GM19452 (cell line): ENCODE results near the gene TAB2.

ENCODE experiments used
- ATAC-seq: cut with Tn5 transposase; IDR thresholded peaks from one replicate; pipeline ENCODE4 v1.9.1; 2021; ENCODE audit not compliant: unreplicated experiment

TAB2 gene

DNA sequence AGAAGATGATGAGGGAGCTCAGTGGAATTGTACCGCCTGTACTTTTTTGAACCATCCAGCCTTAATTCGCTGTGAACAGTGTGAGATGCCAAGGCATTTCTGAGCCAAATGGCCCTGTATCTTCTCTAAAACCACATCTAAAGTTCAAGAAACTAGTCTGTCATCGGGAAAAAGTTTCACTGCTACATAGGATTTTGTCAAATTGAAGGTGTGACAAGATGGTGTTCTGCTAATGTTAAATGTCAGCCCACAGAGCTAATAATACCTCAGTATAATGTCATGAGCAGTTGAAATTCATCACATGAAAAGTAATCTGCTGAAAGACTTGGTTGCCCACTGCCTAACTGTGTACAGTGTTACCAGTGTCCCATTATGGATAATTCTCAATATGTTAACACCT lies 92.1 kb downstream of the TAB2 start:
- ATAC-seq = no peak

DNA sequence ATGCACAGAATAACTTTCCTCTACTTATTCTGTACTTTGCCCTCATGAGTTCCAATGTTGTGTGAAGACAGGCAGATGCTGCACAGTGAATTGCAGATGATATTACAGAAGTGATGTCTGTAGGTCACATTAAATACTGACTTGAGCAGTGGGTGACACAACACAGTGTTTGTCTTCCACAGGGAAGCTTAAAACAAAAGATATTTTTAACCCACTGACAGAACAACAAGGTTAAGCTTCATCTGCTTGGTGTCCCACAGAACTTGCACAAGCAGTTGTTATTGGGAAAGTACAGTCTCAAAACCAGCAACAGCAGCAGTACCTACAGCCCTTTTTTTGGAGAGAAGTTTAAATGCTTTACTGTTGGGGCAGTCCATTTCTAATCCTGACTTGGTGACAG lies 93.0 kb downstream of the TAB2 start:
- no peak for ATAC-seq

DNA sequence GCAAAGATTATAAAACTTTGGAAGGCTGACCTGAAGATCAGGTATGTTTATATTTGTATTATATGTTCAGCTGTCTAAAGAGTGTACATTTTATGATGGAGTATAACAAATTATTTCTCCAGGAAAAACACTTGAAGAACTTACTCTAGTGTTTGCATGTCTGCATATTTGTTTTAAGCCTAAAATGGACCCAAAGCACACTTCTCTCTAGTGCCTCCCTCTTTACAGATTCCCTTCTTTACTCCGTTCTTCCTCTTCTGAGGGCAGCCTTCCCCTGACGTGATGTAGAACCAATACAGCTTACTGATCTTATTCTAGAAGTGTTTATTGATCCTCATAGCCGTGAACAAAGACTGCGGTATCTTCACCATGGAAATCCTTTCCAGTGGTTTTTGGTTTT lies 96.5 kb downstream of the TAB2 start:
- ATAC-seq = no peak

DNA sequence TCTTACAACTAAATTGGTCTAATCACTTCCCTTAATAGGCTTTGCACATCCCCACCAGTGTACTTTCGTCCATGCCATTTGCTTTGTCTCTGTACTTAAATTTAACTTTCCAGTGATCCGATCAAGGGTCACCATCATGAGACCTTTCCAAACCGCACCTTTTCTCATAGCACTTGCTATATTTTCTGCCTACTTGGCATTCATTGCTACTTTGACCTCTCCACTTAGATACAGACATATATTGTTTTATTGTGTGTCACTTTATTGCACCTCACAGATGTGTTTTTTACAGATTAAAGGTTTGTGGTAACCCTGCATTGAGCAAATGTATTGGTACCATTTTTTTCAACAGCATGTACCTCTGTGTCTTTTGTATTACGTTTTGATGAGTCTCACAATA lies 97.3 kb downstream of the TAB2 start:
- ATAC-seq = no peak

DNA sequence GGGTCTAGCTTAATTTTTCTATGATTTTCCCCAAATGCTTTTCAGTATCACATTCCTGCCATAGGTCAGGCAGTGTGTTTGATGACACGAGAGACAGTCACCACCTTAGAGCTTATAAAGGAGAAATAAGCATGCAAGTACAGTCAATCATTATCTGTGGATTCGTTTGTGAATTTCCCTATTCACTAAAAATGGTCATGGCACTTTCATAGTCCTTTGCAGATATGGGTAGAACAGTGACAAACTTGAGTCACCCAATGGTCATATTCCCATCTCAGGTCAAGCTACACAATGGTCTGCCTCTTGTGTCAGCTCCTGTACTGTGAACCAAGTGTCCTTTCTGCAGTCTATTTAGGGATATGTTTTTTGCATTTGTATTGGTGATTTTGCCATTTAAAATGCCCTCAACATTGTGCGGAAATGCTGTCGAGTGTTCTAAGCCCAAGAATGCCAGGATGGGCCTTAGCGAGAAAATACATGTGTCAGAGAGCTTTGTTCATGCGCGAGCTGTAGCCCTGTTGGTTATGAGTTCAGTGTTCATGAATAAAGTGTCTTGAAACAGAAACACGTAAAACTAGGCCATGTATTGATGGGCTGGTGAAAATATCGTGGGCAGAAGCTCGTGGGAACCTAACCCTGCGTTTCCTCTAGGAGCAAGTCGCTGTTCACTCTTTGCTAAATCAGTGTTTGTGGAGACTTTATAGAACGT lies 102.3 kb downstream of the TAB2 start:
- ATAC-seq = no peak

DNA sequence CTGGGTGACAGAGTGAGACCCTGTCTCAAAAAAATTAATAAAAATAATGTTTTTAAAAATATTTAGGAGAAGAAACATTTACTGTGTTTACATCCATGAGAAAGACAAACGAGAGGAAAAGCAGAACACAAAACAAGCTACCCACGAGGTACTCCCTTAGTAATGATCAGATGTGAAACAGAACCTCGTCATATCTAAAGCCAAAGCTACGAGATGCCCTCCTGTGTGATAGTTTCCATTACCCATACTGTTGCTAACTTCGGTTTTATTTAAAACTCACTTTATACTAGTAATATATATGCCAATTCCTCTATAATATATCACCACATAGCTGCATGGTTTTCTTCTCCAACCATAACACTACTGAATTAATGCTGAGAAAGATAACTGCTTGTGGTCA lies 103.6 kb downstream of the TAB2 start:
- ATAC-seq = no peak

DNA sequence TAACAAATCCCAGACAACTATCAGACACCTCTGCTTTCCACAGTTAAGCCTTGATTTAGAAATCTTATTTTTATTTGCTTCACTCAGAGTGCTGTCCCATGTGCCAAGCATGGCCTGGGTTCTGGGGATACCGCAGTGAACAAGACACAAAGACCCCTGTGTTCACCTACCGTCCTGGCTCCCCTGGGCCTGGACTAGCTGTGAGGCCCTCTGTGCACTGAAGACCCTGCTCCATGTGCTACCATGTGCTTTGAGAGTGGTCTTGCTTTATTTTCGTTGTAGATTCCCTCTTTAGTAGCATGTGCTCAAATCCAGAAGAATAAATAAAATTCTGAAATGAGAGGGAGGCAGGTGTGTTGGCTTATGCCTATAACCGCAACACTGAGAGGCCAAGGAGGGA lies 105.1 kb downstream of the TAB2 start:
- no peak for ATAC-seq

DNA sequence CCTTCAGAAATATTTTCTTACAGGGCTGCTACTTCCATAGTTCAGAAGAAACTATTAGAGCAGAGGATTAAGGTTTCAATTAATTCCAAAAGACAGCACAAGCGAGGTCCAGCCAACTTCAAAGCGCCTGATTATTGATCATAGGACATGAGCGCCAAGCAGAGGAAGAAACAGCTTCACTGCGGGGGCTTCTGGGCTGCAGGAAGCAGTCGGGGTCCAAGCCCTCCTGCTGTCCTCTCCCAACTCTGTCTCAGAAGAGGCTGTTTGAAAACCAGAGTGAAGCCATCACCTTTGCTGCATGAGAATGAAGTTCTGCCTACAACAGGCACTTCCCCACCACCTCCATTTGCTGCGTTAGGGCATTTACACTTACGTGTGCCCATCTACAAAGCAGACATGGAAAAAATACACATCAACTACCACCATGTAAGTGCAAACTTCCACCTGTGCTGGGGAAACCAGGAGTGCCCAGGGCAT lies 106.5 kb downstream of the TAB2 start:
- no peak for ATAC-seq

DNA sequence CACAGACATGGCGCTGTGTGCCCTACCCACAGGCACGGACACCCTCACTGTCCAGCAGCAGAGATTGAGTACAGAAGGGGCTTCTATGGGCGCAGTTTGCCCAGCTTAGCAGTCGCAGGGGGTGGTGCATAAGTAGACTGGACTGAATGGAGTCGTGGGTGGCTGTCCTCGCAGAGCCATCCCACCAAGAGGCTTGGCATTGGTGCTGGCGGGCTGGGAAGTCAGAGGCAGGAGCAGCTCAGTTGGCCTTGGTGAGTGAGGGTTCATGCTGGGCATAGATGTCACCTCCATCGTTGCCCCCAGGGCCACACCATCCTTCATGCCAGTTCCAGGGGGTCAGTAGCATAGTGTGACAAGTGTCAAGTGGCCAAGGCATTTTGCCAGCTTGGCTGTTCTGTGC lies 107.7 kb downstream of the TAB2 start:
- no peak for ATAC-seq

DNA sequence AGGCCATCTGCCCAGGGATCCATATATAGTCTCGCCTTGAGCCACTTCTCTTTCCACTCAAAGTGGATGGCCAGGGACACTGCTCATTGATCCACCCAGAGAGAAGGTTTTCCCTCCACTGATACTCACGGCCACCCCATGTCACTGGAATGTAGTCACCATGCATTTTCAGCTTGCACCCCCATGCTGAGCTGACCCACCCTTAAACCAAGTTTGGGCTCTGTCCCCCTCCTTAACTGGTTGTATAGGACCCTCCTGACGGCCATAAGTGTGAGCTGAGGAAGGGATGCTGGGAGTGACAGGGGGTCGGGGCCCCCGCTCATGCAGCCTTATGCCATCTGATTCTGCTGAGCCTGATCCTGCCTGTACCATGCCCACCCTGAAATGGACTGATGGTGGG lies 108.2 kb downstream of the TAB2 start:
- ATAC-seq = no peak

DNA sequence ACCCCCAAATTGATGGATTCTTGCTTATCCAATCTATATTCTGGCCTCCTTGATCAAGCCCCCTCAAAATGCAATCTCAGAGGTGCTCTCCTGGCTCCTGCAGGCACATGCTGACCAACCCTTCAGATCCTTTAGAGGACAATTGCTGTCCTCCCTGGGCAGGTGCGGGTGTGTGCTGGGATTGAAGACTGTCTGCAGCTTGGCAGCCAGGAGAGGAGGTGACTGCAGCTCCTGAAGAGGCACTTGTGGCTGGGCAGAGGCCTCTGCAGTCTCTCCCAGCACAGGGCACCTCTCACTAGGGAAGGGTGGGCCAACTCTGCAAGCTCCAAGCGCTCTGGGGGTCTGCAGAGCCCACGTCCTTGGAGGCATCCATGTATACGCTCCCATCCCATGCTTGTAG lies 111.1 kb downstream of the TAB2 start:
- no peak for ATAC-seq

DNA sequence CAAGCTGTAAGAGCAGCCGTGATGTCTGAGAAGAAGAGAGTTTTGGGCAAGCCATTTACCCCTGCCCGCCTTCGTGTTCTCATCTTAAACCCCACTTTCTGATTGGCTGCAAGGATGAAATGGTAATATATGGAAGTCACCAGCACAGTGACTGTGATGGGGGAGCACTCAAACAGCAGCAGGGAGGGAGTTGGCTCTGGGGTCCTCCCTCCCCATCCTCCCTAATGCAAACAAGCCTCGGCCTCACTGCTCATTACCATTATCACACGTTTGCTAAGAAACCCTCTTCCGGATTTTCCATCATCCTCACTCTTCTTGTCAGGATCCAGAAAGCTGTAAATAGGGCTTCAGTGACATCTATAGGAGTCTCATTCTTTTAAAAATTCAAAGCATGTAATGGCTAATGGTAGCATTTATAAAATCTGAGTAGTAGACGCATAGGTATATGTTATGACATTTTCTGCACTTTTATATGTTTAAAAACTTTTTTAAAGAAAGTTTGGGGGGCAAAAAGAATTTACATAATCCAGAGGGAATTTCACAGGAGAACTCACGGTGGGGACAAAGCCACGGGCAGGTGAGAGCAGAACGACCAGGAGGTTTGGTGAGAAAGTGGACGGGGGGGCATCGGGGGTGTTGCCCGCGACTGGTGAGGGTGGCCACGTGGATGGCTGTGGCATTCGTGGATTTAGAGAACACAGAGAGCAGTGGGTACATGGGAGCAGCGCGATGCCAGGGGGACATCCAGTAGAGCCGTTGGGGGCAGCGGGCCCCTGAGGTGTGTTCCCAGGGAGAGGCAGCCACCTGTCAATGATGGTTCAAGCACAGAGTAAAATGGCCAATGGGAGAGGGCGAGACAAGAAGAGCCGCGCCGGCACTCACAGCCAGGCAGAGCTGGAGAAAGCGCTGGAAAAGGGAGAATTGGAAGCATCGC lies 112.2 kb downstream of the TAB2 start:
- ATAC-seq = no peak

DNA sequence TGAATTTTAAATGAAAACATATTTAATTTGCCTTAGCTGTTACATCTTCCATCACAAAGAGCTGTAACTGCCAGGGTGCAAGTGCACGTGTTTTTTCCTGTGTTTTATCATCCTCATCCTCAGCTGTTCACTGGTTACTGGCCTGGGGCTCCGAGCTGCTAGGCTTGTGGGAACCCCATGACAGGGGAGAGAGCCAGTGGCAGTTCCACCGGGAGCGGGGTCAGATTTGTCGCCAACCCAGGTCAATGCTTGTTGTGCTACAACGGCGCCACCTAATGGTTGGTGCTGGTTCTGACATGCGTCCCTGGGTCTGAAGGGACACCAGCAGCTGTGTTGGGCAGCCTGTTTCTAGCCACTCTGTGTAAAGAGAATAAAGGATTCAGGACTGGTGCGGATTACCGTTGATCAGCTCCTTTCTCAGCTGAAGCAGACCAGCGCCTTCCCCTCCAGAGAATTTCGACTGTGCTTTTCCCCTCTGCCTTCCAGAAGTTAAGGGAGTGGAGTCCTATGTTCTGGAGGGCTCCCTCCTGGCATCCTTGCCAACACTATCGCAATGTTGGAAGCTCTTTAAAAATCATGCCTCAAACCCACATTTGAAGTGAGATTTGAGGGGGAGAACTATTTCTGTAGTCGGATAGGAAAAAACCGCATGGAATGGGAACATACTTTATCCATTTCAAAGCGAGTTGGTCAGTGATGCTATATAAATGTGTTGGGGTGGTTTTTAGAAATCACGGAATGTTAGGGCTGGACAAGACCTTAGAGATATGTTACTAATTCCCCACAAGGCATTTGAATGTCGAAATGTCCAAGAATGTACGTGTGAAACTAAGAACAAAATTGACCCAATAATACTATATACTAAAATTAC lies 114.6 kb downstream of the TAB2 start:
- ATAC-seq = no peak

DNA sequence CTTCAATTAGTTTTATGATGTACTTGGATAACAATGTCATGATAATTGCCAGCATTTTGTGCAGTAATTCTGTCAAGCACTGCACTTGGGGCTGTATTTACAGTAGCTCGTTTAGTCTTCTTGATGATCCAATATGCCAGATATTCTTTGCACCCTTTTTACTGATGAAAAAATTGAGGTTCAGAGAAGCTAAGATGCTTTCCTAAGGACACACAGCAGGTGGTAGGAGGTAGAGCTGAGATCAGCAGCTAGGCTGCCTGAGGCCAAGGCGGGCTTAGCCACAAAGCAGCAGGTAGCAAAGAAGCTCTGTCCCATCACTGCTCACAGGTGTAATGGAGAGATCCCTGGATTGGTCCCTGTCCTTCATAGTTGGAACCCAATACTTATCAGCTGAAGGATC lies 115.9 kb downstream of the TAB2 start:
- ATAC-seq = no peak

DNA sequence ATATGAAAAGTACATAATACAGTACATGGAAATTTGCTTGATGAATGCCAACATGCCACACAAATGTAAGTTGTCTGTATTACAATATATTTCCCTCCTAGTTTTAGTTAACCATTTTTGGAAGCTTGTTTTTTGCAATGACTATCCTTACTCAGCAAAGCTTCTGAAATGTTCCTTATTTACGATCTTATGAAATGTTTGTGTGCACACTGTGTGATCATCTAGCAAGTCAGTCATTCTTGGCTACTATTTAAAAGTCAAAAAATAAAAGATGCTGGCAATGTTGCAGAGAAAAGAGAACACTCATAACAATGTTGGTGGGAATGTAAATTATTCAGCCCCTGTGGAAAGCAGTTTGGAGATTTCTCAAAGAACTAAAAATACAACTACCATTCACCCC lies 116.4 kb downstream of the TAB2 start:
- no peak for ATAC-seq

DNA sequence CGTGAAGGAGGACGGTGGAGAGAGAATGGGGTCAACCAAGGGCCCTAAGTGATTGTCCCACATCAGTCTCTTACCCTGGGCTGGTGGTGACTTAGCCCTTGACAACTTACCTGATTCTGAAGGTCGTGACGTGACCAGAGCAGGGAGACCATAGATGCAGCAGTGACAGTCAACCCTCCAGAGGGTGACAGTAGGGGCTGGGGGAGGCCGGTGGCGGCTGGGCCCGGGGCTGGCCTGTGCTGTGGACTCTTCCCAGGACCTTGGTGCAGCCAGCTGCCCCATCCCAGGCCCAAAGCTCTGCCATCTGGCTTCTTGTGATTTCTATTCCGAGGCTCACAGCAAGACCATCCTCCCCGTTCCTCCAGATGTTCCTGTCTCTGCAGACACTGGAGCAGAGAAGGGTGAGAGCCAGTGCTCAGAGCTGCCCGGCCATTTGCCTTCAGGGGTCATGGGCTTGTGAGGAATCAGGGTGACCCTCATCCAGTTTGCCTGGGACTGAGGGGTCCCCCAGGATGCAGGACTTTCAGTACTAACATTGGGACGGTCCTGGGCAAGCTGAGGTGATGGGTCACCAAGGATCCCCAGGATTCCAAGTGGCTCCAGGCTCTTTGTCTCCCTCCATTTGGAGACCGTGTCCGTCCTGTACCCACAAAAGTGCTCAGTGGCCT lies 118.5 kb downstream of the TAB2 start:
- ATAC-seq = no peak

DNA sequence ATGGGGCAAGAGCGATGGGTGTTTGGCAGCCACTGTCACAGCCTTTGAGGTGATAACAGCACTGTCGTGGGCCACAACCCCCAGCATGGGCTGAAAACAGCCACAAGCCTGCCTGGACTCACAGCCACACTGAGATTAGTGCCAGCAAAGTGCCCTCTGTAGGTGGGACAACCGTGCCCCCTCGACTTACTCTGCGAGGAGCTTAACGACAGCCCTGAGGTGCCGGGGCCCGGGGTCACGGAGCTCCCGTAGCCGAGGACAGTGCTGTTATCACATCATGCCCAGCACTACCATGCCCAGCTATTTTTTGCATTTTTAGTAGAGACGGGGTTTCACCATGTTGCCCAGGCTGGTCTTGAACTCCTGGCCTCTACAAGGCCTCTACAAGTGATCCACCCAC lies 119.1 kb downstream of the TAB2 start:
- ATAC-seq = no peak

DNA sequence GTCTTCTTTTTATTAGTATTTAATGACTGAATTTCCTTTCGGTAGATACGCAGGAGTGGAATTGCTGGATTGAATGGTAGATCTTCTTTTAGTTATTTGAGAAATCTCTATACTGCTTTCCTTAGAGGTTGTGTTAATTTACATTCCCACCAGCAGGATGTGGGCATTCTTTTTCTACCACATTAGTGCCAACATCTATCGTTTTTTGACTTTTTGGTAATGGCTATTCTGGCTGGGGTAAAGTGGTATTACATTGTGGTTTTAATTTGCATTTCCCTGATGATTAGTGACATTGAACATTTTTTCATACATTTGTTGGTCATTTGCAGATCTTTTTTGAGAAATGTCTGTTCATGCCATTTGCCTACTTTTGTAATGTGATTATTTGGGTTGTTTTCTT lies 119.7 kb downstream of the TAB2 start:
- ATAC-seq = no peak

DNA sequence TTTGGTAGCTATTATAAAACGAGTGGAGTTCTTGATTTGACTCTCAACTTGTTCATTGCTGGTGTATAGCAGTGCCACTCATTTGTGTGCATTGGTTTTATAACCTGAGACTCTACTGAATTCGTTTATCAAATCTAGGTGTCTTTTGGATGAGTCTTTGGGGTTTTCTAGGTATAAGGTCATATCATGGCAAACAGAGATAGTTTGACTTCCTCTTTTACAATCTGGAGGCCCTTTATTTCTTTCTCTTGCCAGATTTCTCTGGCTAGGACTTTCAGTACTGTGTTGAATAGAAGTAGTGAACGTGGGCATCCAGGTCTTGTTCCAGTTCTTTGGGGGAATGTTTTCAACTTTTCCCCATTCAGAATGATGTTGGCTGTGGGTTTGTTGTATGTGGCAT lies 121.3 kb downstream of the TAB2 start:
- ATAC-seq = no peak

DNA sequence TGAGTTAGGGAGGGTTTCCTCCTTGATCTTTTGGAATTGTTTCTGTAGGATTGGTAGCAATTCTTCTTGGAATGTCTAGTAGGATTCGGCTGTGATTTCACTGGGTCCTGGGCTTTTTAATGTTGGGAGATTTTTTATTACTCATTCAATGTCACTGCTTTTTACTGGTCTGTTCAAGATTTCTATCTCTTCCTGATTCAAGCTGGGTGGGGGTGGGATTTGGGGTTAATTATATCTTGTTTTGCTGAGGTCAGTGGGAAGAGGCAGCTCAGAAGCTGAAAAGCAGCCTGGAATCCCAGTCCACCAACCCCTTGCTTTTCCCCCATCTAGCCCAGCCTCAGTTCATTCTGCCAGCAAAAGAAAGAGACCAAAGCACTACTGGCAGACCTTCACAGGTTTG lies 122.1 kb downstream of the TAB2 start:
- no peak for ATAC-seq
